NCI-H2196 treated with DMSO at 0.1 percent for 48 hours (cell line): ENCODE results near the gene RAD54L.
A peak's percentile ranks its signal among the peaks of the same experiment; 100 is the strongest.
"Not testable (repeated sequence)": the region's sequence is repeated elsewhere in the genome, so short reads cannot be mapped to it uniquely, and the experiment has no call there.

Source experiments
- DNase-seq: peaks from one replicate; lab custom pipeline; 2025; ENCODE audit not compliant: unreplicated experiment; lab: John Stamatoyannopoulos, UW

Gene RAD54L

DNA sequence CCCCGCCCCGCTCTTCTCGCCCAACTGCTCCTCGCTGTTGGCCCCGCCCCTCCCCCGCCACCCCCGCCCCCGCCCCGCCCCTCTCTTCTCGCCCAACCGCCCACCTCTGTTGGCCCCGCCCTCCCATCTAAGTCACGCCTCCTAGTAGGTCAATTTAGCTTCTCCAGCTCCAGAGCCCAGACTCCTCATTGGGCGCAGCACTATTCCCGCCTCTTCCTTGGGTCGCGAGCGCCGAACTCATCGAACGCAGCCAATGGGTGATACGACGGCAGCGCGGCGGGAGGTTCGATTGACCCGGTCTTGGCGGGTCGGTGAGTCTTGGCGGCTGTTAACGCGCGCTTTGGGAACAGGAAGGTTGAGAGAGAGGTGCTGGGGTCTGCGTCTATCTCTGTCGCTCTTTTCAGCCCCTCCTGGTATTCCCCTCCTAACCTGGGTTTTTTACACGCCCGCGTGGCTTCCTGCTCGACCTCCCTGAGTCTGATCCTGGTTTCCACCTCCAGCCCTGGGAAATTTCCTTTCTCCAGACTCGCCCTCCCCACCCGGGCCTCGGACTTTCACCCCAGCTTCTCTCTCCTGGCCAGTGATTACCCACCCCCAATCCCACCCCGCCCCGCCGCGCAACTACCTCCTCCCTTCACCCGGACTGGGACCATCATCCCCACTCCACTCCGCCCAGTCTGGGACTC lies at the start of gene RAD54L:
RAD54L (plus strand) TSS at position 328 of the 686 bp plus-strand sequence. CDS start 643 bp downstream, outside the sequence.
- DNase-seq = peak; percentile 99

DNA sequence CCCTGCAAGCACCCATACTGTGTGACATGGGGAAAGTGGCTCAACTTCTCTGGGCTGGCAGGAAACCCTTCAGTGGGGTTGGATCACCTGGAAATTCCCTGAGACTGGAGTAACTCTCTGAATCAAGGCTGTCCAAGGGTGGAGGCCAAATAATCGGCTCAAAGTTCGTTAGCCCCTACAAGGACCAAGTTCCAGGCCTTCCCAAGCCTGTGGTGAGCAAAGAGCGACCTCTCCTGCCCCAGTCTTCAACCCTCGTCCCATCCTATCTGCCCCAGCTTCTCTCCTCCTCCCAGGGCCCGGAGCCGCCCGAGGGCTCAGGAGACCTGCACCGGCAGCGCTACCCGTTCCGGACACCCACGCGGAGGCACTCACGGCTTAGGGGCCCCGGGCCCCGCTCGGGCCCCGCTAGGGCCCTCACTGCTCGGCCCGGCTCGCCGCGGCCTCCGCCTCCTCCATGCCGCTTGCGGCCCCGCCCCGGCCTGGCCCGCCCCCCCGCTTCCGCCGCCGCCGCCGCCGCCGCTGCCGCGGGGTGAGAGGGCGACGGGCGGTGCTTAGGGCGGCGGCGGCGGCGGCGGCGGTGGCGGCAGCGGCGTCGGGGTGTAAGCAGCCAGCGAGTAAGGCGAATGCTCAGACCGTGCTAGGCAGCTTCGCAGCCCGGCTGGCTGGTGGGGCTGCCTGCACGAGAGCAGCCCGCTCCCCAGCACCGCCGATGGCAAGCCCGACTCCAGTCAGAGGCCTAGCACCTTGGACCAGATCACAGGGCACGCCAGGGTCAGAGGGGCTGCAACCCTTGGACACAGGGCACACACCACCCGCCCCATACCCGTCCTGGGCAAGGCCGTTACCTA lies 49.4 kb upstream of the RAD54L start, which contains the start of gene POMGNT1:
POMGNT1 (minus strand) TSS at position 471 of the 848 bp plus-strand sequence. CDS start 613 bp downstream, outside the sequence.
- peak; percentile 64 for DNase-seq

DNA sequence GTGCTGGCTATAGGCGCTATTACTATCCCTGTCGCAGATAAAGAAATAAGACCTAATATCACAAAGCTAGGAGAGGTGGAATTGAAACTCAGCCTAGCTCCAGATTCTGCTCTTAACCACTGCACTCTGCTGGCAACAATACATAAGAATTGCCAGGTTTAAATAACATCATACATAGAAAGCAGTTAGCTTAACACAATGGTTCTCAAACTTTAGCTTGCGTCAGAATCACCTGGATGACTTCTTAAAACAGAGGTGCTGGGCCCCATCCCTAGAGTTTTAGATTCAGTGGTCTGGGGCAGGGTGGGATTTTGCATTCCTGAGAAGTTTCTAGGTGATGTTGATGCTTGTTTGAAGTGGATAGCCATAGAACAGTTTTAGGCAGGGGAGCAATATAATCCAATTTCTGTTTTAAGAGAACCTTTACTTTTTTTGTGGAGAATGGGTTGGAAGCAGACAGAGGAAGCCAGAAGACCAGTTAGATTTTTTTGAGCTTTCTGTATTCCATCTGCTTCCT lies 48.3 kb upstream of the RAD54L start:
- no peak for DNase-seq

DNA sequence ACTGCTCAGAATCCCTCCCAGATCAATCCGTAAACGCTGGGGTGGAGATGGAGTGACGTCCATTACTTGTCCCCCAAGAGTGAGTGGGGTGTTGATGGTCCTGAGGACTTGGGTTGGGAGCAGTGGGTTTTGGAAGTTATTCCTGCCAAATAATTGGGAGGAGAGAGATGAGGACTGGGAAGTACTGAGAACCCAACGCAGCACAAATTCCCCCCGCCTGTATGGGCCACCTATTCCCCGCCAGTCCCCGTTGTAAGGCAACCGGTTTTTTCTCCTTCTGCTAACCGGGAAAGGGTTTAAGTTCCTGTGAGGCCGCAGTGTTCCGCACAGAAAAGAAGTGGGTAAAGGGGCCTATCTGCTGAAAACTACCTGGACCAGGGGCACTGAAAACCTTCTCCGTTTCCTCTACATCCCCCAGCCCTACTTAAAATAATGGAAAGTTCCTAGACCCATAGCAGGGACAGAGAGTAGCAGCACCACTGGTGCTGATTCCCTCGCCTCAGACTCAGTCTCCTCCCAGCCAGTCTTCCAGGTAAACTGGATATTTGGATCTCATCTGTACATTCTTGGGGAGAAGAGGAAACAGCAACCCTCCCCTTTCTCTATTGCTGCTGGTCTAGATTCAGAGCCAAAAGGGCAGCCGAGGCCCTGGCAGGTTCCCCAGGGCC lies 43.7 kb upstream of the RAD54L start:
- DNase-seq = peak; percentile 9

DNA sequence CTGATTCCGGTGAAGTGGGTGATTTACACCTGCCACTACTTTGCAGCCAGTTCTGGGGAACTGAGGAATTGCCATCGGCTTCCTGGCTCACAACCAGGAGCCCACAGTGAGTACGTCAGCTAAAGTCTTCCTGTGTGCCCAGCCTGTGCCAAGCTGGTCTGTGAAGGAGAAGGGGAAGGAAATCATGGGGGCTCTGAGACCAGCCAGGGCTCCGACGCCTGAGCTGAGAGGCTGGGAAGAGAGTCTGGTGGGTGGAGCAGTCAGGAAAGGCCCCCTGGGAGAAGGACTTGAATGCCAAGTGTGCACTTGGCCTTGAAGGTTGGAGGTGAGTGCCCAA lies 43.2 kb upstream of the RAD54L start:
- DNase-seq = no peak

DNA sequence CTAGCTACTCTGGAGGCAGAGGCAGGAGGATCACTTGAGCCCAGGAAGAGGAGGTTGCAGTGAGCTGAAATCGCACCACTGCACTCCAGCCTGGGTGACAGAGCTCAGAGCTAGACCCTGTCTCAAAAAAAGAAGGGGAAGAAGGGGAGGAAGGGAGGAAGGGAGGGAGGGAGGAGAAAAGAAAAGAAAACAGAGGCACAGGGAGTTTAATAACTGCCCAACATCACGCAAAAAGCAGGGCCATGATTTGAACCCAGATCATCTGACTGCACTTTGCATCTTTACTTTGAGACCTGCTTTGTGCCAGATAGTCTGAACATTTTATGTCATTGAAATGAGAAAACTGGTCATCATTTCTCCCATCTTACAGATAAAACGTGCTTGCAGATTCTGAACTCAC lies 42.4 kb upstream of the RAD54L start:
- no peak for DNase-seq

DNA sequence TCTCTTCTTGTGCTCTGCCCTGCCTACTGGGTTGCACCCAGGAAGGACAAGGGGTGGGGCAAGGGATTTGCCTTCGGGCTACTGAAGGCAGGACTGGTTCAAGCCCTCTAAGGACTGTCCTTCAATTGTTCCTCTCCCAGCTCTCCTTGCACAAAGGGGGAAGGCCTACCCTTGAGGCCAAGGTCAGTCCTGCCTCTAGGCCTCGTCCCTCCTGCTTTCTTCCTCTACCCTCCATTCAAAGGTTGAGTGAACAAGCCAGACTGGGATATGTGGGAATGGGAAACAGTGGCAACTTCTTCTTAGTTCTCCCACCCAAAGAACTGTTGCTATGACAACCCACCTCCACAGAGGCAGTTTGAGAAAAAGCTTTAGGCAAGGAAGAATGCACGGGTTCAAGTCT lies 41.8 kb upstream of the RAD54L start:
- no peak for DNase-seq

DNA sequence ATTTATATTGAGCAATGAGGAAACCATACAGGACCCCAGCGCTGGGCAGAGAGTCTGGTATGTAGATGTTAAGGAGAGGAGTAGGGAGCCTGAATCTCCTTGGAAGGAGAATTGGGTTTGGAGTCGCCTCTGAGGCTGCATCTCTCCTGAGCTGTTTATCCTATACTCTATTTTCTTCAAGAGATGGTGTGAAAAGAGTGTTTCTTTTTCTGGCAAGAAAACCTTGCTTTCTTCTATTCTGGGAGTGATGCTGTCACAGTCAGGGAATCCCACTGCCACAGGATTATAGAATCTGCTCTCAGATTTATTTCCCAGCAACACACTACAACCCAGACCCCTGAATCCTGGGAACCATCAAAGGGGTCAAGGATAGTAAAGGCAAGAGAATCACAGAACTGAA lies 41.2 kb upstream of the RAD54L start:
- no peak for DNase-seq

DNA sequence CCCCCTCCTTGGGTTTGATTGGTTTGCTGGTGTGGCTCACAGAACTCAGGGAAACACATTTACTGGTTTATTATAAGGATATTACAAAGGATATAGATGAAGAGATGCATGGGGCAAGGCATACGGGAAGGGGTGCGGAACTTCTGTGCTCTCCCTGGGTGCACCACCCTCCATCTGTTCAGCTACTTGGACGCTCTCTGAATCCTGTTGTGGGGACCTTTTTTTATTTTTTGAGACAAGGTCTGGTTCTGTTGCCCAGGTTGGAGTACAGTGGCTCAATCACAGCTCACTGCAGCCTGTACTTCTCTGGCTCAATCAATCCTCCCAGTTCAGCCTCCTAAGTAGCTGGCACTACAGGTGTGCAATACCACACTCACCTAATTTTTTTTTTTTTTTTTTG lies 37.0 kb upstream of the RAD54L start:
- no peak for DNase-seq

DNA sequence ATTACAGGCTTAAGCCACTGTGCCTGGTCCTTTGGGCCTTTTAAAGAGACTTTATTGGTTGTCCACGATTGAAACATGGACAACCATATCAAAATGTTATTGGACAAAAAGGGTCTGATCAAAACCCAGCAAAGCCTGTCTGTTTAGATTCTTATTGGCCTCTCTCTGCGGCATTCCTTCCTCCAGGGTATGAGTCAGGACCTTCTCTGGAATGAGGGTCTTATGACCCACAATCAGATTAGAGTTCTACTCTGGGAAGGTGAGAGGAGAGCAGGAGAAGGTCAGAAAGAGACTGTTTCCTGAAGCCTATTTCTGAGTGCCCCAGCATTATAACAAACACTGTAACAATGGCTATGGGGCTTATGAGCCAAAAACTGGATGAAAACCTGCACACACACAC lies 36.5 kb upstream of the RAD54L start:
- no peak for DNase-seq

DNA sequence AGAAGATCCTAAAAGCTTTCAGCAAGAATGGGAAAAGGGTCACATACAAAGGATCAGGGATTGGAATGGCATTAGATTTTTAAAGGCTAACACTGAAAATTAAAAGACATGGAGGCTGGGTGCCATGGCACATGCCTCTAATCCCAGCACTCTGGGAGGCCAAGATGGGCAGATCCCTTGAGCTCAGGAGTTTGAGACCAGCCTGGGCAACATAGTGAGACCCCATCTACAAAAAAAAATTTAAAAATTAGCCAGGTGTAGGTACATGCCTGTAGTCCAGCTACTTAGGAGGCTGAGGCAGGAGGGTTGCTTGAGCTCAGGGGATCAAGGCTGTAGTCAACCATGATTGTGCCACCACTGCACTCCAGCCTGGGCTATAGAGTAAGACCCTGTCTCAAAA lies 32.1 kb upstream of the RAD54L start:
- DNase-seq = no peak

DNA sequence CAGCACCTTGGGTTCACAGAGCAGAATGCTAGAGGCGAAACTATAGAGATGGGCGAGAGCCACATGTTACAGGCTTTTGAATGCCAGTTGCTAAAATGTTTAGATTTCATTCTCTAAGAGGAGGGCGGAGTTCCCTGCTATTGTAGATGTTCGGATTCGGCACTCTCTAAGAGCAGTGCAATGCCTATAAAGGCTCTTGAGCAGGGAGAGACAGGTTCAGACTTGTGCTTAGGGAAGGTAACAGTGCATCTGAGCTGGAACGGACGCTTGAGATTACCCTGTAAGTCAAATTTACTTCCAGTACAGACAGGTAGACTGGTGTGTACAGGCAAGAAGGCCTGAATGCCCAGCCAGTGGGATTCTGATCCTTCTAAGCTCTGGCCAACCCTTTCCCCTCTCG lies 29.1 kb upstream of the RAD54L start:
- peak; percentile 69 for DNase-seq

DNA sequence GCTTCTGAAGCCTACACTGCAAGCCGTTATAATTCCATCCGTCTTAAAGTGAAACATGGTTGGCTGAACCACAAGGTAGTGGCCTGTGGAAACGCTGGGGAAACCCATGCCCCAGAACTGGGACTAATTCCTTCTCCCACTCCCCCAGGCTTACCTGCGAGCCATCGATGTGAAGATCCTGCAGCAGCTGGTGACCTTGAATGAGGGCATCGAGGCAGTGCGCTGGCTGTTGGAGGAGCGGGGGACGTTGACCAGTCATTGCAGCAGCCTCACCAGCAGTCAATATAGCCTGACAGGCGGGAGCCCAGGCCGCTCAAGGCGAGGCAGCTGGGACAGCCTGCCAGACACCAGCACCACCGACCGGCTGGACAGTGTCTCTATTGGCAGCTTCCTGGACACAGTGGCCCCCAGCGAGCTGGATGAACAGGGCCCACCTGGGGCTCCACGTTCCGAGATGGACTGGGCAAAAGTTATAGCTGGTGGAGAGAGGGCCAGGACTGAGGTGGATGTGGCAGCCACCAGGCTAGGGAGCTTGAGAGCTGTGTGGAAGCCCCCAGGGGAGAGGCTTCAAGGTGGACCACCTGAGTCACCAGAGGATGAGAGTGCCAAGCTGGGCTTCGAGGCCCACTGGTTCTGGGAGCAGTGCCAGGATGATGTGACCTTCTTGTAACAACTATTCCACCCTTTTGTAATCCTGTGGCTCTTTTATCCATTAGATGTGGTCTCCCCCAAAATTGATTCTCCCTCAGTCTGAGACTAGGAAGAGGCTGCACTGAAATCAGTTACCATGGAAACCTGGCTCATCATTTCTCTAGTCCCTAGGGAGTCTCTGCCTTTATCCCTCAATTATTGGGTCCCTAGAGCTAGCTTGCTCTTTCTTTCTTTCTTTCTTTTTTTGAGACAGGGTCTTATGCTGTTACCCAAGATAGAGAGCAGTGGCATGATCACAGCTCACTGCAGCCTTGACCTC lies 27.7 kb upstream of the RAD54L start:
- DNase-seq = no peak

DNA sequence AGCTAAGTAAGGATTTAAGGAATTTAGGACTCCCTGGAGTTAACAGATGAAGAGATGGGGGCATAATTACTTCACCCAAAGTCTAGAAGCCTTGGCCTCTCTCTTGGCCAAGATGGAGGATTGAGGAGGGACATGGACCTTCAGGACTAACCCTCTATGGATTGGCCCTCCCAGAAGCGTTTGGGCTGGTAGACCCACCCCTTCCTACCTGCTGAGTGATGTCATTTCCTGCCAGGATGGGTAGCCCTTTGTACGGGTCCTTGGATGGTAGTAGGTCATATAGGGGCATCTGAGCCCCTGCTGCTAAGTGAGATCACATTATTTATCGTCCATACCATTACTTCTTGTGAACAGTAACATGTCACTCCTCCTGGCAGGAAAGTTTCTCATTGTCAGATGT lies 26.8 kb upstream of the RAD54L start:
- DNase-seq = no peak

DNA sequence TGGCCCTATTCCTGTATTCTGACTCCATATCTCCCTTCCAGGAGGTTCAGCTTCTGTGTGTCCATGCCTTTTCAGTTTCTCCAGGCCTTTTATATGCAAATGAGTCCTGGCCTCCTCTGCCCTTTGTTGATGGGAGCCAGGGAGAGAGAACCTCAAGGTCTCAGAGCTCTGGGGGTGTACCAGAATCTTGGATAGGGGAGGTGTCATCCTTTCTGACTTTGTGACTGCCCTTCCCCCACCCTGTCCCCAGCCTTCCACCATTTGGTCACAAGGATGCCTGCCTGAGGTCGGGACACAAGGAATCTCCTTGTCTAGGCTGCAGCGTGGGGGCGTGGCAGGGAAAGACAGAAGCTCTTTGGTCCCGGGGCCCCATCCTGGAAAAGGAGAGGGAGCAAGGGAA lies 25.8 kb upstream of the RAD54L start:
- no peak for DNase-seq

DNA sequence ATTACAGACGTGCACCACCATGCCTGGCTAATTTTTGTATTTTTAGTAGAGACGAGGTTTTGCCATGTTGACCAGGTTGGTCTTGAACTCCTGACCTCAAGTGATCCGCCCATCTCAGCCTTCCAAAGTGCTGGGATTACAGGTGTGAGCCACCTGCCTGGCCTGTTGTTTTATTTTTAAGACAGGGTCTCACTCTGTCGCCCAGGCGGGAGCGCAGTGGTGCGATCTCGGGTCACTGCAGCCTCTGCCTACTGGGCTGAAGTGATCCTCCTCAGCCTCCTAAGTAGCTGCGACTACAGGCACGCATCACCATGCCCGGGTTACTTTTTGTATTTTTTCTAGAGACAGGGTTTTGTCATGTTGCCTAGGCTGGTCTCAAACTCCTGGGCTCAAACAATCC lies 24.5 kb upstream of the RAD54L start:
- not testable (repeated sequence) for DNase-seq

DNA sequence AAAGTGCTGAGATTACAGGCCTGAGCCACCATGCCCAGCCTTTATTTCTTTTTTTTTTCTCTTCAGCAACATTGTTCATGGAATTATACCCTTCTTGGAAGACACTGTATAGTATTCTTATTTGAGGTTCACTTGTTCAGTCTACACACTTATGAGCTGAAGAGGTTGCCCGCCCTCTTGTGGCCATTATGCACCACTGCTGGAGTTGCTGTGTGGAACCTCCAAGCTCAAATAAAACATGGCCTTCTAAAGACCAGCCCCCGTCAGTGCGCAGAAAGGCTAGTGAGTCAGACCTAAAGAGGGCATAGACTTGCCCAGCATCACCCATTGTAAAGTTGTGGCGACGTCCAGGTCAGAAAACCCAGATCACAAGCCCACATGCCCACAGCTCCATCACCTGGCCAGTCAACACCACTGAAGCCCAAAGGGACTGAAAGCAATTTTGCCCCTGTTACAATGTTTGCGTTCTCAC lies 24.1 kb upstream of the RAD54L start:
- DNase-seq = peak; percentile 86

DNA sequence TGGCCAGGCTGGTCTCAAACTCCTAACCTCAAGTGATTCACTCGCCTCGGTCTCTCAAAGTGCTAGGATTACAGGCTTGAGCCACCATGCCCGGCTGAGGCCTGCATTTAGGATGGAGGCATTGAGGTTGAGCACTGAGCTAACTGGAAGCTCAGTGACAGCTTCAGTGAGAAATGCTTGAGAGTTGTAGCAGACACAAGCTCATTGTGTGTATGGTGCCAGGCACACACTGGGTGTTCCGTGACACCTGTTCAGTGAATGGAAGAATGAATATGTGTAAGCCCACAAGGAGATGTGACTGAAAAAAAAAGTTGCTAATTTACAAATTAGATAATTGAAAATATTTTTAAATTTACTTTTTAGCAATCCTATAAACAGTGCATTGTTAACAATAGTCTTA lies 22.6 kb upstream of the RAD54L start:
- no peak for DNase-seq

DNA sequence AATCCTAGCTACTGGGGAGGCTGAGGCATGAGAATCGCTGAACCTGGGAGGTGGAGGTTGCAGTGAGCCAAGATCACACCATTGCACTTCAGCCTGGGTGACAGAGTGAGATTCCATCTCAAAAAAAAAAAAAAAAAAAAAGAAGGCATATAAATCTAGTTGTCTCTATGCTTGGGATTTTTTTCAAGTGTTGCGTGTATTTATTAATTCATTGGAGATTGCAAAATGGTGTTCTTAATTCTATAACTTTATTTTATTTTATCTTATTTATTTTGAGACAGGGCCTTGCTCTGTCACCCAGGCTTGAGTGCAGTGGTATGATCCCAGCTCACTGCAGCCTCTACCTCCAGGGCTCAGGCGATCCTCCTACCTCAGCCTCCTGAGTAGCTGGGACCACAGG lies 16.3 kb upstream of the RAD54L start:
- DNase-seq = not testable (repeated sequence)

DNA sequence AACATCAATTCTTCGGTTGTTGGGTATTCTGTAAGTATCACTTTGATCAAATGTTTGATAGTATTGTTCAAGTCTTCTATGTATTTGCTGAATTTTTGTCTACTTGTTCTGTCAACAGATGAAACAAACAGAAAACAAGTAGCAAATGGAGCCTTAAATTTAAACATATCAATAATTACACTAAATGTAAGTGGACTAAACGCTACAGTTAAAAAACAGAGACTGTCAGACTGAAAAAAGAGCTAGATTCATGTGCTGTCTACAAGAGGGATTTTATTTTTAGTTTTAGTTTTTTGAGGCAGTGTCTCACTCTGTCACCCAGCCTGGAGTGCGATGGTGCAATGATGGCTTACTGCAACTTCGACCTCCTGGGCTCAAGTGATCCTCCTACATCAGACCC lies 10.7 kb upstream of the RAD54L start:
- no peak for DNase-seq
